Stimulated activated CD8-positive, alpha-beta memory T cell treated with anti-CD3 and anti-CD28 coated beads, Interleukin-7, amount 100 ng/mL, for 24 hours (primary cell): ENCODE data around the gene RSAD1.

ENCODE experiments used
- DNase-seq: peaks from one replicate; pipeline ENCODE4 v3.0.0-alpha.2; 2020; ENCODE audit warnings: low read depth

The RSAD1 gene

DNA sequence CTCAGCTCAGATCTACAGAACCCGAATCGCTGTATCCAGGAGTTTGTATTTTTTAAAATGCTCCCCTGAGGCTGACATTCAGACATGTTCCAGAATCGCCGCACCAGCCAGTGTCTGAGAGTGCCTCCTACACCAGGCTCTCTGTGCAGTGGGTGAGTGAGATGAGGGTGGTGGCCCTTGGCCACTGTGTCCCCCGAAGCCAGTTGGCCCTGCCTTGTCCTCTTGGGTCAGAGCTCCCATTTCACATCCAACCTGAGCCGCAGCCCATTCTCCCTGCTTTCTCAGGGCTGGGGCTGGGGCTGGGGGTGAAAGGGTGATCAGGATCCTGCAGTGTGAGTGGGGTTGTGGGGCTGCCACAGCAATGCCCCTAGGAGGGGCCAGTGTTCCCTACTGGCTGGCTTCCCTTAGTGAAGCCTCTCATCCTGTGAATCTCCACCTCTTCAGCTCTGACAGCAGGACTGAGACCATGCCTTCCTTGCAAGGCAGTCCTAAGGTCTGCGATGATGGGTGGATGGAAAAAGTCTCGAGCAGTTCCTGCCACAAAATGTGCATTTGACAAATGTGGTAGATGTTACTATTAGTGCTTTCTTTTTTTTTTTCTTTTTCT lies 16.7 kb downstream of the RSAD1 start:
- no peak for DNase-seq

- DNase-seq, result no peak
Observed at GRCh38 chr17:50495918-50496317, 17.3 kb downstream of the RSAD1 start.

GRCh38 chr17:50498021-50498874 lies 19.6 kb downstream of the RSAD1 start:
- no peak for DNase-seq

GRCh38 chr17:50499270-50499669 lies 20.6 kb downstream of the RSAD1 start:
- DNase-seq, result no peak

DNA sequence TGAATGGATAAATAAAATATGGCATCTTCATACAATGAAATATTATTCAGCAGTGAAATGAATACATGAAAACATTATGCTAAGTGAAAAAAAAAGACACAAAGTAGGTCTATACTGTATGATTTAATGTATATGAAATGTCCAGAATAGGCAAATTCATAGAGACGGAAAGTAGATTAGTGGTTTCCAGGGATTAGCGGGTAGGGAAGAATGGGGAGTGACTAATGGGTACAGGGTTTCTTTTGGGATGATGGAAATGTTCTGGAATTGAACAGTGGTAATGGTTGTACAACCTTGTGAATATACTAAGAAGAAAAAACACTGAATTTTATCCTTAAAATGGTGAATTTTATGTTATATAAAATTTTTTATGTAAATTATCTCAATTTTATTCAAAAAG lies 21.1 kb downstream of the RSAD1 start:
- DNase-seq, result no peak

- no peak for DNase-seq
Observed at GRCh38 chr17:50501054-50501453, 22.4 kb downstream of the RSAD1 start.

- DNase-seq, result no peak
Observed at GRCh38 chr17:50502301-50502990, 23.8 kb downstream of the RSAD1 start.

GRCh38 chr17:50505591-50506130 lies 27.0 kb downstream of the RSAD1 start:
- no peak for DNase-seq

DNA sequence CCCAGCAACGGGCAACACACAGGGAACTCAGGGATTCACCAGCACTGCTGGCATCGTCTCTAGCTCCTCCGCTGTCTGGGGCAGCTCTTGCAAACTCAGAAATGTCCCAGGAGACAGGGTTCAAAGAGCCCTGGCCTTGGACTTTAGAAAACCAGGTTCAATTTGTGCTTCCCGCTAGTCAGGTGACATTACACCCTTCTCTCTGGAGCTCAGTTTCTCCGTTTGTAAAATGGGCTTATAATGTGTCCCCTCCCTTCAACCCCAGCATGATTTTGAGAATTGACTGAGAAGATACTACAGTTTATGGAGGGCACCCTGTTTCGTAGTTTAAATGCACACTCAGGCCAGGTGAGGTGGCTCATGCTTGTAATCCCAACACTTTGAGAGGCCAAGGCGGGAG lies 27.6 kb downstream of the RSAD1 start:
- no peak for DNase-seq

DNA sequence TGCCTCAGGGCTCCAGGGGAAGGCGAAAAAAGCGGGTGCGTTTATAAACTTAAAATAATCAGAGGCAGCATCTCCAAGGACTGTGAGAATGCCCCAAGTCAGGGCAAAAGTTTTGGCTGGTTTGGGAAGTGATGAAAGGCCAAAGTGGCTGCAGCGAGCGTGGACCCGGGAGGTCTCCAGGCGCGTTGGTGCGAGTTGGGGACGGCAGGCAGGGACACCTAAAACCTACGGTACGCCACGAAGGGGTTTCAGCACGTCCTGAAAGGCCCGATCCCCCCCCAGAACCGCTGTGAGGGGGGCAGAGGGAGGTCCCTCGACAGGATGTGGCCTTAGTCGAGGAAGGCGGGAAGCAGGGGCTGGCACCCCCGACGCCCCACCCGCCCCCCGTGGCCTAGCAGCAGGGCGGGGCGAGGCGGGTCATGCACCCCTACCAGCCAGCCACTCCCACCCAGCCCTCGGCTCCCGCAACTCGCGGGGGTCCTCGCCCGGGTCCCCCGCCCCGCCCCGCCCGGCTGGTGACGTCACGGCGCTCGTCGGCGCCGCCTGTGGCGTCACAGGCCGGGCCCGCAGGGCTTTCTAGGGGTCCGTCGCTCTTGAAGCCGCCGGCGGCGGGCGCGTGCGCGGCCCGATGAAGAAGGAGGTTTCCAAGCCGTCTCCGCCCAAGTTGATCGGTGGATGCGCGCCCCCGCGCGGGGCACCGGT lies 29.4 kb downstream of the RSAD1 start, which contains the start of gene MYCBPAP:
Gene MYCBPAP, plus strand, starts transcription at position 569 of the 702 bp plus-strand sequence. CDS start 236 bp downstream, outside the sequence.
- peak; percentile 66 for DNase-seq

GRCh38 chr17:50508573-50509460 lies 30.2 kb downstream of the RSAD1 start:
- no peak for DNase-seq

- DNase-seq, result no peak
Observed at GRCh38 chr17:50511058-50511457, 32.4 kb downstream of the RSAD1 start.

DNA sequence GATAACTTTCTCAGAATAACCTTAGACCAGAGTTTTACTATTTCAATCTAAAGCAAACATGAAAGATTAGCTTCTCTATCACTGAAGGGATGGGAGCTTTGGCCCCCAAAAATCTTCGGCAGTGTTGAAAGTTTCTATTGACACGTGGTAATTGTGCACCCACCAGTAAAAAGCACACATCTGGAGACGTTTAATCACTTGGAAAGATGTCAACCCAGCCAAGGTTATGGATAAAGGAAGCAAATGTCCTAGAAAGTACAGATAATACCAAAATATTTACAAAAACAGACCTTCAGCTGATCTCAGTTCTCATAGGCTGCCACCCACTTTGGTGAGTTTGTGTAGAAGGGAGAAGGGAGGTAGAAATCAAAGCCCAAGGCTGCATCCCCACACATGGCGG lies 34.8 kb downstream of the RSAD1 start:
- DNase-seq, result no peak

DNA sequence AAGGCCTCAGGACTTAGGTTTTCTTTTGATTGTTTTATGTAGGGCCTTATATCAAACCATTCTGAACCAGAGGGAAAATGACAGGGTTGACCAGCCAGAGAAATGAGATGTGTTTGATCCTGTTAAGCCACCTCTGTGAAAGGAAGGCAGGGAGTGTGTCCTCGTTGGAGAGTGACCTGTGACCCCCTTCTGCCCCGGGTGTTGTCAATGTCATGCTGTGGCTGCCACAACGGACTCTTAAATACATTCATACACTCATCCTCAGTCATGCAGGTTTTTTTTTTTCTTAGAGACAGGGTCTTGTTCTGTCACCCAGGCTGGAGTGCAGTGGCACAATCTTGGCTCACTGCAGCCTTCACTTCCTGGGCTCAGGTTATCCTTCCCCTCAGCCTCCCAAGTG lies 35.7 kb downstream of the RSAD1 start:
- DNase-seq, result no peak

DNA sequence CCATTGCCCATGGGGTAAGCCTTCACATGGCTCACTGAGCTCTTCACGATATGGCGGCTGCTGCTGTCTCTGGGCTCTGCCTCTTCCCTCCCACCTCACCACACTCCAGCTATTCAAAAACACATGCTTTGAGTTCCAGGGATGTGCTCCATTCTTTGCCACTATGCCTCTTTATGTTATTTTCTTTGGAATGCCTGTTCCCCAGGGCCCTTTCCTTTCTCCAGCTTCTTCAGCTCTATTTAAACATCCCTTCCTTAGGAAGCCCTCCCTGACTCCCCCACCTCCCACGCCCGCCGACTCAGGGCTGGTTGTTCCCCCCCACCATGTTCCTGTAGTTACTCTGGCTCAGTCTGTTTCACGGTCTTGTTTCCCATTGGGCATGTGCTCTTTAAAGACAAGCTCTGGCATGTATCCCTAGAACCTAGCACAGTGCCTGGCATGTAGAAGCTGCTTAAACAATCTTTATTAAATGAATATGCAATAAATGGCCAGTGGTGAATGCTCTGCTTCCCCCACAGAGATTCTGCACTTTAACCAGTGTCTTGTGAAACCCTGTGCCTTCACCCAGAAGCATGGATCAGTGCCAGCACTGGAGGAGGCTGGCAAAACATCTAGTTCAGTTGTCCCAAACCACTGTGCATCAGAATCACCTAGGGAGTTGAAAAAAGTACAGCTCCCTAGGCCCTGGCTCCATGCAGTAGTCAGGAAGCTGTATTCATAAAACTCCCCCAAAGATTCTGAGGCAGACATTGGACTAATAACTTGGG lies 36.5 kb downstream of the RSAD1 start:
- DNase-seq, result no peak

DNA sequence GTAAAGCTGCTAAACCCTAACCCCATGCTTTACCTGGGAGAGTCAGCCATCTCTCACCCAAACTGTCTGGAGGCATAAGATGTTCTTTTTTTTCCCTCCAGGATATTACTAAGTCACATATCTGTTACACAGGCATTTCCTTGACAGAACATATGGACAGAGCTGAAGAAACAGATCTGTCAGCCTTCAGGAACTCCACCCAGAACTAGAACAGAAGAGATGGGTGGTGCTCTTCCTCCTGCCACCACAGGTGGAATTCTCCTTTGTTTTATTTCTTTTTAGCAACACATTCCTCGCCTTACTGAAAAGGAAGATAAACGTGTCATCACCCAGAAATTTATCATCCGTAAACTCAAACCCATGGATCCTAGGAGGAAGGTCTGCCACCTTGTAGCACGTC lies 38.4 kb downstream of the RSAD1 start:
- no peak for DNase-seq

- DNase-seq, result no peak
Observed at GRCh38 chr17:50517504-50518383, 39.1 kb downstream of the RSAD1 start.

DNA sequence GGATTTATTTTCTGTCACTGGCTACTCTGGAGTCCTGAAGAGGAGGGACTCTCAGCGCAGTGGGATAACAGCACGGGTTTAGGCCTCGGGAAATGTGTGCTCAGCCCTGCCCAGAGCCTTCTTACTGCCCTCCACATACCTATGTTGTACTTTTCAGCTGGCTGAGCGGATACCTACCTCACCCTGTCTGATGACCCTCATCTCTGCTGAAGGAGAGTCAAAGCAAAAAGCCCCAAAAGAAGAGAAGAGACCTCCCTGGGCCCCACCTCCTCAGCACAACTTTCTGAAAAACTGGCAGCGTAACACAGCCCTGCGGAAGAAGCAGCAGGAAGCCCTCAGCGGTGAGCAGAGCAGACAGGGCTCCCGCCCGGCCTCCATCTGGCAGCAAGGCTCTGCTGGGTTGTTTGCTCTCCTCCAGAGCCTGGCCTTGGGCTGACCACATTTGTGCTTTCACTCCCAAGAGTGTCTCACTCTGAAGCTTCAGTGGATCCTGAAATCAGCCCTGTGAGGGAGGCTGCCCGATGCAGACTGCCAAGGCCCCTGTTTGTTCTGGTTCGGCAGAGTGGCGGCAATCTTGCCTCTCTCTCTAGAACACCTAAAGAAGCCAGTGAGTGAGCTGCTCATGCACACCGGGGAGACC lies 39.8 kb downstream of the RSAD1 start:
- DNase-seq, result no peak
